IPS-18c (cell line): ENCODE data around the gene HCFC1.

ENCODE experiments used
- H3K4me3 ChIP-seq: 2 replicates; pipeline ENCODE4 v1.7.0; 2013; ENCODE audit warnings: low read depth, mild to moderate bottlenecking, low read length, moderate library complexity; ENCODE audit not compliant: insufficient read depth
- H3K9me3 ChIP-seq: one replicate; pipeline ENCODE4 v1.6.1; 2013; ENCODE audit warnings: mild to moderate bottlenecking, low read length, moderate library complexity; ENCODE audit not compliant: control insufficient read depth, insufficient read depth

HCFC1 gene

GRCh38 chrX:153935326-153935851 is 36.2 kb downstream of the HCFC1 start:
- Histone ChIP-seq H3K4me3 (peak overlapping the region; percentile 4; the same call in 1 of the 2 replicates), H3K9me3 (peaks cover 9% of the 10 kb centered on the region)

- peak within 1 kb of the TSS; percentile 63 for H3K4me3 ChIP-seq
- peaks cover 9% of the 10 kb centered on the region for H3K9me3 ChIP-seq
Observed at GRCh38 chrX:153934762-153935325, 36.8 kb downstream of the HCFC1 start, which contains the start of gene NAA10. Gene NAA10, minus strand, starts transcription at chrX:153935037. Its CDS starts 133 bp downstream, at chrX:153934904.

- Histone ChIP-seq H3K9me3 (peaks cover 9% of the 10 kb centered on the region), H3K4me3 (peak overlapping the region; percentile 63)
Observed at GRCh38 chrX:153934148-153934761, 37.4 kb downstream of the HCFC1 start.

GRCh38 chrX:153933748-153934147 is 37.9 kb downstream of the HCFC1 start:
- peak overlapping the region; percentile 63 for H3K4me3 ChIP-seq

GRCh38 chrX:153932220-153932915 is 39.2 kb downstream of the HCFC1 start:
- Histone ChIP-seq H3K9me3 (peaks cover 6% of the 10 kb centered on the region), H3K4me3 (no peak overlapping the region; the same call in 1 of the 2 replicates)

More at GRCh38 chrX:153933748-153934147, 37.9 kb downstream of the HCFC1 start:
- peaks cover 9% of the 10 kb centered on the region for H3K9me3 ChIP-seq

GRCh38 chrX:153931748-153932147 is 39.9 kb downstream of the HCFC1 start:
- Histone ChIP-seq H3K4me3 (no peak overlapping the region; the same call in 1 of the 2 replicates), H3K9me3 (peaks cover 6% of the 10 kb centered on the region)

GRCh38 chrX:153931151-153931550 is 40.5 kb downstream of the HCFC1 start:
- H3K9me3 ChIP-seq = peaks cover 6% of the 10 kb centered on the region
- no peak overlapping the region for H3K4me3 ChIP-seq

GRCh38 chrX:153930011-153930910 is 41.4 kb downstream of the HCFC1 start:
- Histone ChIP-seq H3K4me3 (no peak overlapping the region), H3K9me3 (peaks cover 6% of the 10 kb centered on the region)

GRCh38 chrX:153929576-153929975 is 42.0 kb downstream of the HCFC1 start:
- H3K4me3 ChIP-seq = no peak overlapping the region
- peaks cover 6% of the 10 kb centered on the region for H3K9me3 ChIP-seq

GRCh38 chrX:153928846-153929245 is 42.8 kb downstream of the HCFC1 start:
- Histone ChIP-seq H3K4me3 (no peak overlapping the region), H3K9me3 (peaks cover 6% of the 10 kb centered on the region)

GRCh38 chrX:153927922-153928760 is 43.5 kb downstream of the HCFC1 start:
- peak overlapping the region; percentile 51 for H3K4me3 ChIP-seq
- peaks cover 8% of the 10 kb centered on the region for H3K9me3 ChIP-seq

- Histone ChIP-seq H3K9me3 (peaks cover 6% of the 10 kb centered on the region), H3K4me3 (peak overlapping the region; percentile 51)
Observed at GRCh38 chrX:153927672-153927921, 44.0 kb downstream of the HCFC1 start.

- peak overlapping the region; percentile 51 for H3K4me3 ChIP-seq
- peaks cover 6% of the 10 kb centered on the region for H3K9me3 ChIP-seq
Observed at GRCh38 chrX:153926858-153927671, 44.6 kb downstream of the HCFC1 start.

GRCh38 chrX:153926552-153926857 is 45.1 kb downstream of the HCFC1 start:
- H3K4me3 ChIP-seq = peak overlapping the region; percentile 51
- H3K9me3 ChIP-seq = peaks cover 7% of the 10 kb centered on the region

GRCh38 chrX:153925739-153926551 is 45.7 kb downstream of the HCFC1 start, which contains the start of gene ARHGAP4:
Gene ARHGAP4, minus strand, starts transcription at chrX:153926264. Its CDS starts 62 bp downstream, at chrX:153926202.
- Histone ChIP-seq H3K9me3 (peaks cover 8% of the 10 kb centered on the region), H3K4me3 (peak within 1 kb of the TSS; percentile 51)
